Neuronal stem cell (in vitro differentiated cells): Measurements from ENCODE around the gene ABI3.

ENCODE experiments used
- DNase-seq: peaks from one replicate; pipeline ENCODE4 v3.0.0-alpha.2; 2013; ENCODE audit warnings: low spot score
- H2AFZ ChIP-seq: one replicate; pipeline ENCODE4 v1.6.1; 2013; ENCODE audit warnings: mild to moderate bottlenecking, low read length, inconsistent platforms
- H2AK5ac ChIP-seq: 2 replicates; pipeline ENCODE4 v1.6.1; 2013; ENCODE audit warnings: low read depth, mild to moderate bottlenecking, inconsistent platforms, low read length, moderate library complexity, mixed read lengths
- H2BK120ac ChIP-seq: 2 replicates; pipeline ENCODE4 v1.6.1; 2013; ENCODE audit warnings: low read depth, mild to moderate bottlenecking, inconsistent platforms, low read length, moderate library complexity, mixed read lengths
- H2BK12ac ChIP-seq: one replicate; pipeline ENCODE4 v1.6.1; 2013; ENCODE audit warnings: low read length, inconsistent platforms
- H2BK15ac ChIP-seq: 2 replicates; pipeline ENCODE4 v1.6.1; 2013; ENCODE audit warnings: mild to moderate bottlenecking, low read length, inconsistent platforms, mixed read lengths
- H2BK5ac ChIP-seq: one replicate; pipeline ENCODE4 v1.6.1; 2013; ENCODE audit warnings: inconsistent platforms, mild to moderate bottlenecking, low read length, moderate library complexity
- H3K14ac ChIP-seq: one replicate; pipeline ENCODE4 v1.6.1; 2013; ENCODE audit warnings: low read length, inconsistent platforms
- H3K18ac ChIP-seq: 2 replicates; pipeline ENCODE4 v1.6.1; 2013; ENCODE audit warnings: low read length, inconsistent platforms
- H3K23ac ChIP-seq: 2 replicates; pipeline ENCODE4 v1.6.1; 2013; ENCODE audit warnings: low read depth, mild to moderate bottlenecking, mixed read lengths, low read length, inconsistent platforms; ENCODE audit not compliant: poor library complexity
- H3K27ac ChIP-seq: replicated peaks from 3 replicates; pipeline ENCODE4 v1.5.1; 2013; ENCODE audit warnings: low read length, inconsistent platforms
- H3K27me3 ChIP-seq, 3 experiments: 2 replicates each; pipeline ENCODE4 v1.6.1; 2013; ENCODE audit warnings: low read length in 3 of 3, mild to moderate bottlenecking in 2 of 3, inconsistent platforms in 1 of 3, low read depth in 1 of 3, mixed read lengths in 1 of 3, moderate library complexity in 1 of 3; ENCODE audit not compliant: control insufficient read depth in 3 of 3, insufficient read depth in 3 of 3
- H3K36me3 ChIP-seq, 2 donors: replicated peaks in 1 of 2; 2 replicates each; pipeline ENCODE4 v1.6.1; 2013; ENCODE audit warnings: low read length in 2 of 2; ENCODE audit not compliant: control insufficient read depth in 2 of 2, insufficient read depth in 2 of 2
- H3K4ac ChIP-seq: 2 replicates; pipeline ENCODE4 v1.6.1; 2013; ENCODE audit warnings: inconsistent platforms, mild to moderate bottlenecking, low read length, moderate library complexity
- H3K4me1 ChIP-seq, 2 donors: 1 replicate in 1 of 2; 2 replicates in 1 of 2; pipeline ENCODE4 v1.6.1; 2013; ENCODE audit warnings: low read length in 2 of 2, low read depth in 1 of 2; ENCODE audit not compliant: control insufficient read depth in 2 of 2, insufficient read depth in 1 of 2
- H3K4me2 ChIP-seq: one replicate; pipeline ENCODE4 v1.6.1; 2013; ENCODE audit warnings: mild to moderate bottlenecking, low read length, inconsistent platforms; ENCODE audit not compliant: insufficient read depth, poor library complexity, severe bottlenecking
- H3K4me3 ChIP-seq, 2 donors: 2 replicates each; pipeline ENCODE4 v1.5.1; 2013; ENCODE audit warnings: low read length in 2 of 2, mild to moderate bottlenecking in 2 of 2, inconsistent platforms in 1 of 2, moderate library complexity in 1 of 2
- H3K79me1 ChIP-seq: one replicate; pipeline ENCODE4 v1.6.1; 2013; ENCODE audit warnings: low read depth, mild to moderate bottlenecking, inconsistent platforms, low read length, moderate library complexity
- H3K9ac ChIP-seq: one replicate; pipeline ENCODE4 v1.6.1; 2013; ENCODE audit warnings: mild to moderate bottlenecking, low read depth, low read length, inconsistent platforms; ENCODE audit not compliant: poor library complexity
- H3K9me3 ChIP-seq, 2 donors: replicated peaks in 1 of 2; 2 replicates each; pipeline versions ENCODE3 to v1.6.1; 2013; ENCODE audit warnings: low read length in 2 of 2, mild to moderate bottlenecking in 2 of 2, inconsistent platforms in 1 of 2, low read depth in 1 of 2, mixed read lengths in 1 of 2, moderate library complexity in 1 of 2; ENCODE audit not compliant: control insufficient read depth in 2 of 2, insufficient read depth in 1 of 2
- H4K8ac ChIP-seq: one replicate; pipeline ENCODE4 v1.6.1; 2013; ENCODE audit warnings: low read depth, mild to moderate bottlenecking, inconsistent platforms, low read length, moderate library complexity
- H4K91ac ChIP-seq: one replicate; pipeline ENCODE4 v1.6.1; 2013; ENCODE audit warnings: low read length, low read depth, mild to moderate bottlenecking, inconsistent platforms; ENCODE audit not compliant: poor library complexity
- WGBS, 2 donors: extraction: QIAGEN DNeasy Blood & Tissue Kit; methylation state at CpG; one replicate each; pipeline ENCODE4 v1.1.7; 2013; ENCODE audit warnings: missing lambda C conversion rate in 2 of 2, mixed read lengths in 1 of 2; ENCODE audit not compliant: insufficient read length in 2 of 2, insufficient replicate concordance in 1 of 2; ENCODE audit errors: extremely low coverage in 2 of 2; 5-methylcytosine and 5-hydroxymethylcytosine counted together

The ABI3 gene

GRCh38 chr17:49266233-49266632 lies 55.7 kb downstream of the ABI3 start:
- no peak overlapping the region for H2BK15ac ChIP-seq
- H3K9me3 ChIP-seq: no peaks in the 10 kb centered on the region
- no peak overlapping the region for H4K8ac ChIP-seq
- no peak overlapping the region for H2BK12ac ChIP-seq
- H3K23ac ChIP-seq: no peak overlapping the region
- no peak overlapping the region for H3K14ac ChIP-seq
- DNase-seq: no peak
- no peaks in the 10 kb centered on the region for H3K36me3 ChIP-seq
- H4K91ac ChIP-seq: no peak overlapping the region
- H3K4me2 ChIP-seq: no peak overlapping the region
- peaks cover 0 to 14% (median 0%) of the 10 kb centered on the region in 3 experiments for H3K27me3 ChIP-seq
- peak overlapping the region in 1 of 2 donors; percentile 11 for H3K4me3 ChIP-seq
- no peak overlapping the region for H3K4ac ChIP-seq
- H3K18ac ChIP-seq: no peak overlapping the region
- H3K9ac ChIP-seq: no peak overlapping the region
- H2AFZ ChIP-seq: no peak overlapping the region
- no peak overlapping the region for H3K27ac ChIP-seq
- no peak overlapping the region for H2BK120ac ChIP-seq
- H3K79me1 ChIP-seq: no peaks in the 10 kb centered on the region
- no peak overlapping the region for H2AK5ac ChIP-seq
- no CpG with 5 or more reads among the region's 2 CpGs for WGBS, 2 donors
- no peaks in the 10 kb centered on the region for H3K4me1 ChIP-seq
- no peak overlapping the region for H2BK5ac ChIP-seq

GRCh38 chr17:49267912-49268311 lies 57.4 kb downstream of the ABI3 start:
- Histone ChIP-seq H3K14ac (no peak overlapping the region), H3K9me3 (no peaks in the 10 kb centered on the region), H2AFZ (no peak overlapping the region), H3K4me1 (no peaks in the 10 kb centered on the region), H3K23ac (no peak overlapping the region), H3K9ac (no peak overlapping the region), H3K36me3 (no peaks in the 10 kb centered on the region), H2AK5ac (no peak overlapping the region), H2BK12ac (no peak overlapping the region), H4K91ac (no peak overlapping the region), H2BK120ac (no peak overlapping the region), H3K79me1 (no peaks in the 10 kb centered on the region), H3K27me3 (peaks cover 0 to 10% (median 0%) of the 10 kb centered on the region in 3 experiments), H3K4me3 (no peak overlapping the region), H4K8ac (no peak overlapping the region), H3K27ac (no peak overlapping the region), H3K18ac (no peak overlapping the region), H3K4ac (no peak overlapping the region), H2BK15ac (no peak overlapping the region), H3K4me2 (no peak overlapping the region), H2BK5ac (no peak overlapping the region)
- no CpG with 5 or more reads among the region's 3 CpGs for WGBS, 2 donors
- no peak for DNase-seq

- Histone ChIP-seq H2BK12ac (no peak overlapping the region), H2BK15ac (no peak overlapping the region), H3K9ac (no peak overlapping the region), H3K27me3 (peaks cover 0 to 10% (median 0%) of the 10 kb centered on the region in 3 experiments), H3K18ac (no peak overlapping the region), H3K9me3 (no peaks in the 10 kb centered on the region), H3K27ac (no peak overlapping the region), H4K91ac (no peak overlapping the region), H3K4me1 (no peaks in the 10 kb centered on the region), H2AK5ac (no peak overlapping the region), H2AFZ (no peak overlapping the region), H3K4me3 (no peak overlapping the region), H3K4ac (no peak overlapping the region), H3K23ac (no peak overlapping the region), H2BK5ac (no peak overlapping the region), H3K79me1 (no peaks in the 10 kb centered on the region), H3K36me3 (no peaks in the 10 kb centered on the region), H2BK120ac (no peak overlapping the region), H4K8ac (no peak overlapping the region), H3K14ac (no peak overlapping the region), H3K4me2 (no peak overlapping the region)
- DNase-seq: no peak
- WGBS, 2 donors: no CpG with 5 or more reads among the region's 5 CpGs
These were observed 58.8 kb downstream of the ABI3 start for GRCh38 chr17:49269356-49269755.
